ENCODE data around the gene RPL41. TPM values are rescaled to one million over a fixed set of nuclear protein-coding genes. Genes with fewer than 3 reads are reported as not detected.
"Not testable (repeated sequence)": the region's sequence is repeated elsewhere in the genome, so short reads cannot be mapped to it uniquely, and the experiment has no call there.

Gene RPL41
- total RNA-seq (2021; fragmentation: NEBNext Ultra II Directional; extraction: Animal tissue kit (Norgen Biotek cat#: 25700)): 1,000 to 10,000 TPM; 2,722 to 3,464 (median 3,292) TPM
- long read RNA-seq, transcript RPL41-202 (4 exons, 469 nt): major isoform, 2,216 of 2,400 reads
- long read RNA-seq, transcript RPL41-206 (2 exons, 595 nt): minor isoform, 8 of 2,400 reads
- long read RNA-seq, transcript RPL41-204 (3 exons, 699 nt): minor isoform, 86 of 2,400 reads
- long read RNA-seq, partial matches to known transcripts: 13 of 2,400 reads
- long read RNA-seq, other reads (novel, unspliced or antisense): 73 of 2,400 reads

- H3K27me3 Mint-ChIP-seq (ENCODE audit: insufficient read depth): peaks cover 19% of the 10 kb centered on the region
- peaks cover 7% of the 10 kb centered on the region; the same call in 1 of the 2 replicates for H3K9me3 Mint-ChIP-seq
- peak; percentile 83 for DNase-seq
- peaks cover 36% of the 10 kb centered on the region for H3K4me1 Mint-ChIP-seq (ENCODE audit: low read depth)
- H3K4me3 Mint-ChIP-seq: peak within 1 kb of the TSS; percentile 95
- peaks cover 38% of the 10 kb centered on the region for H3K36me3 Mint-ChIP-seq (ENCODE audit: low read depth)
- no peak for TF ChIP-seq CTCF (IDR thresholded peaks at IDR 0.05)
- H3K27ac Mint-ChIP-seq: peak within 1 kb of the TSS; percentile 98
These were observed at the start of gene RPL41 for GRCh38 chr12:56116267-56117081. TSS of gene RPL41 (plus strand) at chr12:56116633.

- Mint-ChIP-seq H3K4me3 (no peak overlapping the region), H3K9me3 (no peaks in the 10 kb centered on the region), H3K36me3 (ENCODE audit: low read depth) (no peaks in the 10 kb centered on the region), H3K4me1 (ENCODE audit: low read depth) (peaks cover 16% of the 10 kb centered on the region), H3K27ac (peak overlapping the region; percentile 52), H3K27me3 (ENCODE audit: insufficient read depth) (no peaks in the 10 kb centered on the region)
- no peak for TF ChIP-seq CTCF (IDR thresholded peaks at IDR 0.05)
- DNase-seq: peak; percentile 72
These were observed 44.8 kb upstream of the RPL41 start for GRCh38 chr12:56071648-56072047.

- peaks cover 23% of the 10 kb centered on the region for H3K4me1 Mint-ChIP-seq (ENCODE audit: low read depth)
- H3K27ac Mint-ChIP-seq: no peak overlapping the region
- no peak overlapping the region for H3K4me3 Mint-ChIP-seq
- TF ChIP-seq CTCF (IDR thresholded peaks at IDR 0.05): no peak
- H3K27me3 Mint-ChIP-seq (ENCODE audit: insufficient read depth): no peaks in the 10 kb centered on the region
- no peaks in the 10 kb centered on the region for H3K9me3 Mint-ChIP-seq
- no peaks in the 10 kb centered on the region for H3K36me3 Mint-ChIP-seq (ENCODE audit: low read depth)
- no peak for DNase-seq
These were observed 42.0 kb upstream of the RPL41 start for GRCh38 chr12:56074396-56074795.

GRCh38 chr12:56077966-56078365, 38.5 kb upstream of the RPL41 start:
- not testable (repeated sequence) for H3K4me3 Mint-ChIP-seq; H3K9me3 Mint-ChIP-seq; H3K36me3 Mint-ChIP-seq (ENCODE audit: low read depth); DNase-seq; H3K4me1 Mint-ChIP-seq (ENCODE audit: low read depth); H3K27ac Mint-ChIP-seq
- peaks cover 13% of the 10 kb centered on the region for H3K27me3 Mint-ChIP-seq (ENCODE audit: insufficient read depth)

GRCh38 chr12:56078427-56078826, 38.0 kb upstream of the RPL41 start:
- H3K4me3 Mint-ChIP-seq: peak overlapping the region; percentile 90; the same call in 1 of the 2 replicates
- DNase-seq: no peak
- peaks cover 13% of the 10 kb centered on the region for H3K27me3 Mint-ChIP-seq (ENCODE audit: insufficient read depth)
- H3K9me3 Mint-ChIP-seq: no peaks in the 10 kb centered on the region
- no peak for TF ChIP-seq CTCF (IDR thresholded peaks at IDR 0.05)
- H3K36me3 Mint-ChIP-seq (ENCODE audit: low read depth): no peaks in the 10 kb centered on the region
- peak overlapping the region; percentile 73; the same call in 1 of the 2 replicates for H3K27ac Mint-ChIP-seq
- peaks cover 7% of the 10 kb centered on the region for H3K4me1 Mint-ChIP-seq (ENCODE audit: low read depth)

All from HFFc6 (cell line).